OCI-LY7 (cell line): ENCODE measurements around the gene ELF2. TPM values are rescaled to one million over a fixed set of nuclear protein-coding genes. Genes with fewer than 3 reads are reported as not detected.

Source experiments
- BruUV-seq: library from RNA; stranded (reverse); fragments of 400-500 nt; replicated peaks from 2 replicates; lab custom pipeline; 2021; lab: Mats Ljungman, UMichigan
- CTCF ChIA-PET: fragments of 300-600 bp; sonication (Branson Sonifier 250); formaldehyde crosslinking; loops from one replicate; lab custom pipeline; 2022; ENCODE audit warnings: antibody characterized with exemption; ENCODE audit not compliant: unreplicated experiment; lab: Charles Lee
- POLR2A ChIA-PET: fragments of 300-600 bp; sonication (Branson Sonifier 250); formaldehyde crosslinking; loops from one replicate; lab custom pipeline; 2022; ENCODE audit warnings: antibody characterized with exemption; lab: Charles Lee
- DNase-seq: peaks from one replicate; pipeline ENCODE4 v3.0.0-alpha.2; 2015; ENCODE audit warnings: low spot score
- H2AFZ ChIP-seq: fragments of 200-600 bp; sonication (generic), shearing (Covaris generic); 2 replicates; pipeline ENCODE4 v1.6.1; 2014; ENCODE audit warnings: mild to moderate bottlenecking, antibody characterized with exemption, low read length, moderate library complexity
- H3K27ac ChIP-seq: fragments of 200-600 bp; sonication (generic); 2 replicates; pipeline ENCODE4 v1.5.1; 2014; ENCODE audit warnings: mixed run types, low read depth, mild to moderate bottlenecking, moderate library complexity, low read length, inconsistent platforms; ENCODE audit not compliant: poor library complexity, severe bottlenecking
- H3K36me3 ChIP-seq: fragments of 200-600 bp; sonication (generic); 2 replicates; pipeline ENCODE4 v1.6.1; 2014; ENCODE audit warnings: mild to moderate bottlenecking, antibody characterized with exemption, low read length, moderate library complexity, mixed read lengths; ENCODE audit not compliant: insufficient read depth
- H3K4me1 ChIP-seq: fragments of 200-600 bp; sonication (generic); 2 replicates; pipeline ENCODE4 v1.5.1; 2014; ENCODE audit warnings: mild to moderate bottlenecking, low read length; ENCODE audit not compliant: insufficient read depth, poor library complexity, severe bottlenecking
- H3K4me2 ChIP-seq: fragments of 200-600 bp; sonication (generic); 2 replicates; pipeline ENCODE4 v1.6.1; 2014; ENCODE audit warnings: mild to moderate bottlenecking, low read length
- H3K4me3 ChIP-seq: fragments of 200-600 bp; sonication (generic); 2 replicates; pipeline ENCODE4 v1.5.1; 2014; ENCODE audit warnings: mild to moderate bottlenecking, low read depth, low read length; ENCODE audit not compliant: poor library complexity, severe bottlenecking
- H3K79me2 ChIP-seq: fragments of 200-600 bp; sonication (generic); 2 replicates; pipeline ENCODE4 v1.6.1; 2016; ENCODE audit warnings: low read depth, mild to moderate bottlenecking, low read length, moderate library complexity, mixed read lengths; ENCODE audit not compliant: insufficient read depth
- H3K9me2 ChIP-seq: fragments of 200-600 bp; sonication (generic); 2 replicates; pipeline ENCODE4 v1.6.1; 2016; ENCODE audit warnings: mild to moderate bottlenecking, low read length, mixed read lengths; ENCODE audit not compliant: insufficient read depth
- H3K9me3 ChIP-seq: fragments of 200-600 bp; sonication (generic); 2 replicates; pipeline ENCODE4 v1.6.1; 2014; ENCODE audit warnings: mild to moderate bottlenecking, mixed run types, low read length, mixed read lengths
- H4K20me1 ChIP-seq: fragments of 200-600 bp; sonication (generic); 2 replicates; pipeline ENCODE4 v1.6.1; 2014; ENCODE audit warnings: mild to moderate bottlenecking, antibody characterized with exemption, low read length, moderate library complexity, mixed read lengths; ENCODE audit not compliant: insufficient read depth
- EZH2phosphoT487 ChIP-seq: fragments of 200-600 bp; sonication (generic); IDR thresholded peaks from 2 replicates; pipeline ENCODE4 v1.6.1; 2018; ENCODE audit warnings: low read depth, borderline replicate concordance, mild to moderate bottlenecking, mixed run types, antibody characterized with exemption, low read length, moderate library complexity, mixed read lengths
- intact Hi-C: fragments of 100-400 bp; cut with micrococcal nuclease; formaldehyde crosslinking; loops from one replicate; pipeline ENCODE4 v1.10.0; 2022; ENCODE audit not compliant: unreplicated experiment
- total RNA-seq, 2 experiments: library from RNA; depleted of rRNA in 1 of 2; stranded (reverse); fragments of >200 nt in 1 of 2; shearing (Covaris generic) in 1 of 2; gene quantifications; 2 replicates each; pipeline ENCODE4 v1.2.3, GENCODE V29; 2014 to 2022
- TF ChIP-seq, protein P1 (sequence below): fragments of 200-600 bp; sonication (generic); conservative IDR thresholded peaks from 2 replicates; pipeline ENCODE4 v1.5.1; 2014; ENCODE audit warnings: mild to moderate bottlenecking, antibody characterized with exemption, low read length, moderate library complexity, mixed read lengths

The ELF2 gene
- total RNA-seq, 2 experiments from 2014 or later: 49.6 to 57.0 TPM

DNA sequence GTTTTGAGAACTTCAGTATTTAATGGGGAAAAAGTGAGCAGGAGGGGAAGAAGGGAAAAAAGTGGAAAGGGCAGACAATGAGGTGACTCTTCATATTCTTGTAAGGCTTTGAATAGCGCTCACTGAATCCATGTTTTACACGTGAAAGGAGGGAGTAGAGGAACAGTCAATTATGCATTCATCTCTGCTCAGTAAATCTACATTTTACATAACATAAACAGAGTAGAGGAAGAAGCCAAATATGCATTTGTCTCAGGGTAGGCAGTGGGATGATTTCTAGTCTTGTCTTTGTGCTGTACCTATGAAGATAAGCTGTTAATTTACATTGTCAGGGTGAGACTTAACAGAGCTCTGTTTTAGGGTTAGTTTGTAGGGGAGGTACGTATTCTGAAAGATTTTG lies 19.4 kb upstream of the ELF2 start:
- Histone ChIP-seq H3K9me2 (no peaks in the 10 kb centered on the region), H3K27ac (no peak overlapping the region), H4K20me1 (no peaks in the 10 kb centered on the region), H3K9me3 (no peaks in the 10 kb centered on the region), H3K4me2 (no peak overlapping the region), H3K4me3 (no peak overlapping the region), H3K4me1 (no peaks in the 10 kb centered on the region), H2AFZ (no peak overlapping the region), H3K36me3 (no peaks in the 10 kb centered on the region), H3K79me2 (no peaks in the 10 kb centered on the region)
- POLR2A ChIA-PET: no interaction called here
- BruUV-seq: no TSS peak
- CTCF ChIA-PET: no interaction called here
- no peak for DNase-seq
- TF ChIP-seq EZH2phosphoT487: no peak
- TF ChIP-seq, protein P1, sequence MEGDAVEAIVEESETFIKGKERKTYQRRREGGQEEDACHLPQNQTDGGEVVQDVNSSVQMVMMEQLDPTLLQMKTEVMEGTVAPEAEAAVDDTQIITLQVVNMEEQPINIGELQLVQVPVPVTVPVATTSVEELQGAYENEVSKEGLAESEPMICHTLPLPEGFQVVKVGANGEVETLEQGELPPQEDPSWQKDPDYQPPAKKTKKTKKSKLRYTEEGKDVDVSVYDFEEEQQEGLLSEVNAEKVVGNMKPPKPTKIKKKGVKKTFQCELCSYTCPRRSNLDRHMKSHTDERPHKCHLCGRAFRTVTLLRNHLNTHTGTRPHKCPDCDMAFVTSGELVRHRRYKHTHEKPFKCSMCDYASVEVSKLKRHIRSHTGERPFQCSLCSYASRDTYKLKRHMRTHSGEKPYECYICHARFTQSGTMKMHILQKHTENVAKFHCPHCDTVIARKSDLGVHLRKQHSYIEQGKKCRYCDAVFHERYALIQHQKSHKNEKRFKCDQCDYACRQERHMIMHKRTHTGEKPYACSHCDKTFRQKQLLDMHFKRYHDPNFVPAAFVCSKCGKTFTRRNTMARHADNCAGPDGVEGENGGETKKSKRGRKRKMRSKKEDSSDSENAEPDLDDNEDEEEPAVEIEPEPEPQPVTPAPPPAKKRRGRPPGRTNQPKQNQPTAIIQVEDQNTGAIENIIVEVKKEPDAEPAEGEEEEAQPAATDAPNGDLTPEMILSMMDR: no peak
- intact Hi-C loops: no loop called here

DNA sequence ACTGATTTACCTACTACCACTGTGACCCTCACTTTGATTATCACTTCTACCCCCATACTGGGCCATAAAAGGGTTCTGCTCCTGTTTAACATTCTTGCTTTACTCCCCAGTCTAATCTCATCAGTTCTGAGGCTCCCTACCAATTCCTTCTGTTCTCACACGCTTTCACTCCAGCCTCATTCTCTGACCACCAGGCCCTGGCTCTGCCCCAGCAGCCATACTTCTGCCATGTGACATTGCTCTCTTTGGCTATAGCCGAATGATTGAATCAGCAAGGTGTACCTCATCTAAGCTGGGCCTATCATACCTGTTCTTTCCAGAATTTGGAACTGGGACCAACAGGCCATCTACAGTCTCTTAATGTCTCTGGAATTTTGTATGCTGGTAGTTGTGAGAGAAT lies 14.4 kb upstream of the ELF2 start:
- ChIA-PET CTCF (no interaction called here), POLR2A (interaction anchor here (0.6 to 2.8 kb wide), 6 partner anchors 8 to 264 kb away, joined by 3 to 11 read pairs (median 4); no protein-coding TSS in a partner anchor)
- no peaks in the 10 kb centered on the region for H3K36me3 ChIP-seq
- H3K9me2 ChIP-seq: no peaks in the 10 kb centered on the region
- no peak for TF ChIP-seq EZH2phosphoT487
- TF ChIP-seq, protein P1: no peak
- DNase-seq: no peak
- intact Hi-C loops: no loop called here
- no peaks in the 10 kb centered on the region for H3K79me2 ChIP-seq
- H3K4me1 ChIP-seq: peaks cover 8% of the 10 kb centered on the region
- BruUV-seq: no TSS peak
- 0 out of 2 replicates have a peak overlapping the region, but pooled peaks have one; percentile 17 for H2AFZ ChIP-seq
- no peak overlapping the region for H3K4me2 ChIP-seq
- no peak overlapping the region for H3K27ac ChIP-seq
- H3K9me3 ChIP-seq: no peaks in the 10 kb centered on the region
- no peak overlapping the region for H3K4me3 ChIP-seq
- H4K20me1 ChIP-seq: no peaks in the 10 kb centered on the region

DNA sequence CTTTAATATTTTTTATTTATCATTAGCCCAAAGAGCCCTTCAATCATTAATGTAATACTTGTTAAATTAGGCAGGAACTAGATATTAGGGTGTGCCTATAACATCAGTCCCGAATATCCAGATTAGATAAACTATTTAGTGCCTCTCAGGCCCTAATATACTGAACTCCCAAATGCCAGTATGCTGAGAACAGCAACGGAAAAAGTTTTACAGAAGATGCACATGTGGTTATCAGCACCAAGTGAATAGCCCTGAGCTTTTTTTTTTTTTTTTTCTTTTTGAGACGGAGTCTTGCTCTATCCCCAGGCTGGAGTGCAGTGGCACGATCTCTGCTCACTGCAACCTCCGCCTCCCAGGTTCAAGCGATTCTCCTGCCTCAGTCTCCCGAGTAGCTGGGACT lies 13.0 kb upstream of the ELF2 start:
- Histone ChIP-seq H2AFZ (no peak overlapping the region), H3K4me2 (no peak overlapping the region), H3K27ac (no peak overlapping the region), H4K20me1 (no peaks in the 10 kb centered on the region), H3K9me2 (no peaks in the 10 kb centered on the region), H3K79me2 (no peaks in the 10 kb centered on the region), H3K4me3 (no peak overlapping the region), H3K9me3 (no peaks in the 10 kb centered on the region), H3K4me1 (peaks cover 8% of the 10 kb centered on the region), H3K36me3 (no peaks in the 10 kb centered on the region)
- BruUV-seq: no TSS peak
- ChIA-PET POLR2A (interaction anchor here (1.0 to 2.8 kb wide), 7 partner anchors 8 to 266 kb away, joined by 3 to 11 read pairs (median 4); no protein-coding TSS in a partner anchor), CTCF (no interaction called here)
- TF ChIP-seq, protein P1: no peak
- no peak for TF ChIP-seq EZH2phosphoT487
- no peak for DNase-seq
- intact Hi-C loops: no loop called here
